DND-41 (cell line): ENCODE data around the gene SNX27.

ENCODE experiments used
- ATAC-seq: fragments of 200-7000 bp; cut with Tn5 transposase; 3 replicates; pipeline ENCODE4 v1.9.1; 2021; ENCODE audit warnings: low read depth; ENCODE audit not compliant: insufficient read depth
- DNase-seq: peaks from one replicate; pipeline ENCODE4 v3.0.0-alpha.2; 2020
- H2AFZ ChIP-seq: 2 replicates; pipeline ENCODE4 v1.6.0; 2012; ENCODE audit warnings: low read depth, low read length
- H3K27ac ChIP-seq: 2 replicates; pipeline ENCODE4 v1.5.1; 2012; ENCODE audit warnings: low read length, inconsistent platforms
- H3K27me3 ChIP-seq: fragments of 200-600 bp; sonication (generic); 2 replicates; pipeline ENCODE4 v1.6.0; 2012; ENCODE audit warnings: low read length, mild to moderate bottlenecking, inconsistent platforms; ENCODE audit not compliant: insufficient read depth, poor library complexity
- H3K36me3 ChIP-seq: 2 replicates; pipeline ENCODE4 v1.5.1; 2012; ENCODE audit warnings: low read length, inconsistent platforms; ENCODE audit not compliant: insufficient read depth
- H3K4me1 ChIP-seq: 2 replicates; pipeline ENCODE4 v1.5.1; 2012; ENCODE audit warnings: mild to moderate bottlenecking, low read length; ENCODE audit not compliant: insufficient read depth
- H3K4me2 ChIP-seq: 2 replicates; pipeline ENCODE4 v1.6.0; 2012; ENCODE audit warnings: mild to moderate bottlenecking, moderate library complexity, low read length, inconsistent platforms; ENCODE audit not compliant: insufficient read depth
- H3K4me3 ChIP-seq, 2 experiments: fragments of 200-600 bp in 1 of 2; shearing (Covaris generic) in 1 of 2; 2 replicates each; pipeline ENCODE4 v1.5.1; 2012 to 2016; ENCODE audit warnings: inconsistent platforms in 2 of 2, low read length in 2 of 2, mild to moderate bottlenecking in 2 of 2, low read depth in 1 of 2, moderate library complexity in 1 of 2
- H3K79me2 ChIP-seq: 2 replicates; pipeline ENCODE4 v1.6.0; 2012; ENCODE audit warnings: low read length, inconsistent platforms; ENCODE audit not compliant: insufficient read depth
- H3K9ac ChIP-seq: 2 replicates; pipeline ENCODE4 v1.6.0; 2012; ENCODE audit warnings: low read depth, mild to moderate bottlenecking, inconsistent platforms, low read length, moderate library complexity
- H3K9me3 ChIP-seq: 2 replicates; pipeline ENCODE4 v1.5.1; 2012; ENCODE audit warnings: low read length, moderate library complexity, mild to moderate bottlenecking, inconsistent platforms; ENCODE audit not compliant: insufficient read depth, severe bottlenecking
- H4K20me1 ChIP-seq: 2 replicates; pipeline ENCODE4 v1.6.0; 2012; ENCODE audit warnings: low read length; ENCODE audit not compliant: insufficient read depth
- EZH2 ChIP-seq: IDR thresholded peaks from 3 replicates; pipeline ENCODE4 v1.6.1; 2012; ENCODE audit warnings: borderline replicate concordance, low read depth, mild to moderate bottlenecking, moderate library complexity, low read length, inconsistent platforms; ENCODE audit not compliant: severe bottlenecking
- TF ChIP-seq, protein P1 (sequence below): IDR thresholded peaks from 2 replicates; pipeline ENCODE4 v1.5.1; 2012; ENCODE audit warnings: borderline replicate concordance, low read length, moderate library complexity, mild to moderate bottlenecking; ENCODE audit not compliant: poor library complexity, severe bottlenecking; ENCODE audit errors: extremely low read depth

Gene SNX27

DNA sequence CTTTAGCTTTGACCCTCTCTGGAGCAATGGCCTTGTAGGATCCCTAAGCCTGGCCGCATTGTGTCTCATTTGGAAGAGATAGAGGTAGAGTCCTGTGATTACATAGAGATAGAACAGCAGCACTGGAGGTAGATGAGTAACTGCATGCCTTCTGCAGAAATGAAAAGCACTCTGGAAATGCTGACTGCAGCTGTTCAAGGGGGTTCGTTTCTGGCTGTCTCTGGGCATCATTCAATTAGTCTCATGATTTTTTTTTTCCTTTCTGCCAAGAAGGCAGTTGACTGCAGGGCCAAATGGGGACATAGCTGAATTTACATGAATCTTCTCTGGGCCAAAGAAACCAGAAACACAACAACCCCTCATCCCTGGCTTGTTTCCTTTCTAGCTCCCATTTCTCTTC is 28.1 kb upstream of the SNX27 start:
- no peak overlapping the region for H3K4me2 ChIP-seq
- no peaks in the 10 kb centered on the region for H3K4me1 ChIP-seq
- H3K36me3 ChIP-seq: no peaks in the 10 kb centered on the region
- TF ChIP-seq EZH2: no peak
- TF ChIP-seq, protein P1, sequence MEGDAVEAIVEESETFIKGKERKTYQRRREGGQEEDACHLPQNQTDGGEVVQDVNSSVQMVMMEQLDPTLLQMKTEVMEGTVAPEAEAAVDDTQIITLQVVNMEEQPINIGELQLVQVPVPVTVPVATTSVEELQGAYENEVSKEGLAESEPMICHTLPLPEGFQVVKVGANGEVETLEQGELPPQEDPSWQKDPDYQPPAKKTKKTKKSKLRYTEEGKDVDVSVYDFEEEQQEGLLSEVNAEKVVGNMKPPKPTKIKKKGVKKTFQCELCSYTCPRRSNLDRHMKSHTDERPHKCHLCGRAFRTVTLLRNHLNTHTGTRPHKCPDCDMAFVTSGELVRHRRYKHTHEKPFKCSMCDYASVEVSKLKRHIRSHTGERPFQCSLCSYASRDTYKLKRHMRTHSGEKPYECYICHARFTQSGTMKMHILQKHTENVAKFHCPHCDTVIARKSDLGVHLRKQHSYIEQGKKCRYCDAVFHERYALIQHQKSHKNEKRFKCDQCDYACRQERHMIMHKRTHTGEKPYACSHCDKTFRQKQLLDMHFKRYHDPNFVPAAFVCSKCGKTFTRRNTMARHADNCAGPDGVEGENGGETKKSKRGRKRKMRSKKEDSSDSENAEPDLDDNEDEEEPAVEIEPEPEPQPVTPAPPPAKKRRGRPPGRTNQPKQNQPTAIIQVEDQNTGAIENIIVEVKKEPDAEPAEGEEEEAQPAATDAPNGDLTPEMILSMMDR: no peak
- H3K9me3 ChIP-seq: no peaks in the 10 kb centered on the region
- no peaks in the 10 kb centered on the region for H4K20me1 ChIP-seq
- no peak for DNase-seq
- ATAC-seq: no peak
- no peak overlapping the region for H3K27ac ChIP-seq
- H3K9ac ChIP-seq: no peak overlapping the region
- no peak overlapping the region for H3K4me3 ChIP-seq
- peaks cover 7% of the 10 kb centered on the region for H3K27me3 ChIP-seq
- no peaks in the 10 kb centered on the region for H3K79me2 ChIP-seq
- no peak overlapping the region for H2AFZ ChIP-seq

GRCh38 chr1:151584278-151584677 is 27.6 kb upstream of the SNX27 start:
- H2AFZ ChIP-seq: no peak overlapping the region
- H3K4me1 ChIP-seq: no peaks in the 10 kb centered on the region
- H3K27me3 ChIP-seq: peaks cover 7% of the 10 kb centered on the region
- no peak overlapping the region for H3K27ac ChIP-seq
- H3K79me2 ChIP-seq: no peaks in the 10 kb centered on the region
- DNase-seq (no peak), ATAC-seq (no peak)
- H3K9me3 ChIP-seq: no peaks in the 10 kb centered on the region
- H4K20me1 ChIP-seq: no peaks in the 10 kb centered on the region
- no peak overlapping the region for H3K4me3 ChIP-seq
- no peaks in the 10 kb centered on the region for H3K36me3 ChIP-seq
- no peak overlapping the region for H3K9ac ChIP-seq
- TF ChIP-seq, protein P1: no peak
- TF ChIP-seq EZH2: no peak
- H3K4me2 ChIP-seq: no peak overlapping the region

- ATAC-seq: no peak
- Histone ChIP-seq H3K27ac (no peak overlapping the region), H3K4me1 (no peaks in the 10 kb centered on the region), H3K9me3 (no peaks in the 10 kb centered on the region), H4K20me1 (no peaks in the 10 kb centered on the region), H3K79me2 (no peaks in the 10 kb centered on the region), H3K27me3 (peaks cover 6% of the 10 kb centered on the region), H3K4me2 (no peak overlapping the region), H3K9ac (no peak overlapping the region), H3K4me3 (no peak overlapping the region), H2AFZ (no peak overlapping the region), H3K36me3 (no peaks in the 10 kb centered on the region)
- DNase-seq: no peak
- TF ChIP-seq, protein P1: no peak
- TF ChIP-seq EZH2: no peak
Measured at GRCh38 chr1:151584780-151585179, 27.1 kb upstream of the SNX27 start.

- ATAC-seq: no peak
- H3K9ac ChIP-seq: no peak overlapping the region
- TF ChIP-seq, protein P1: no peak
- no peaks in the 10 kb centered on the region for H4K20me1 ChIP-seq
- no peak overlapping the region for H3K27ac ChIP-seq
- no peaks in the 10 kb centered on the region for H3K36me3 ChIP-seq
- H3K4me1 ChIP-seq: no peaks in the 10 kb centered on the region
- H3K79me2 ChIP-seq: no peaks in the 10 kb centered on the region
- no peak overlapping the region for H3K4me2 ChIP-seq
- no peak overlapping the region for H3K4me3 ChIP-seq
- no peak for DNase-seq
- no peaks in the 10 kb centered on the region for H3K9me3 ChIP-seq
- no peak overlapping the region for H2AFZ ChIP-seq
- H3K27me3 ChIP-seq: peaks cover 3% of the 10 kb centered on the region
Measured at GRCh38 chr1:151585622-151586021, 26.2 kb upstream of the SNX27 start.
